Tibial nerve (tissue), 4 donors: ENCODE measurements around the gene LRRC28. TPM values are rescaled to one million over a fixed set of nuclear protein-coding genes. Genes with fewer than 3 reads are reported as not detected.

Experiments
- DNase-seq, 2 donors: peaks; one replicate each; pipeline ENCODE4 v3.0.0-alpha.2; 2019; ENCODE audit warnings: low spot score in 2 of 2
- H3K27ac ChIP-seq, 4 donors: fragments of 200-600 bp; sonication (generic) in 3 of 4; one replicate each; pipeline ENCODE4 v1.5.1; 2017 to 2019; ENCODE audit warnings: mild to moderate bottlenecking in 1 of 4
- H3K27me3 ChIP-seq, 2 donors: fragments of 200-600 bp; sonication (generic) in 1 of 2; one replicate each; pipeline versions ENCODE4 v1.5.1 to v1.6.0; 2017 to 2019
- H3K36me3 ChIP-seq, 3 donors: fragments of 200-600 bp; sonication (generic); one replicate each; pipeline ENCODE4 v1.5.1; 2018 to 2019
- H3K4me1 ChIP-seq, 4 donors: fragments of 200-600 bp; sonication (generic) in 3 of 4; one replicate each; pipeline ENCODE4 v1.5.1; 2017 to 2019
- H3K4me3 ChIP-seq, 4 donors: fragments of 200-600 bp; sonication (generic) in 3 of 4; one replicate each; pipeline ENCODE4 v1.5.1; 2017 to 2019; ENCODE audit warnings: mild to moderate bottlenecking in 1 of 4, moderate library complexity in 1 of 4
- H3K9me3 ChIP-seq, 4 donors: fragments of 200-600 bp; sonication (generic) in 3 of 4; one replicate each; pipeline ENCODE4 v1.5.1; 2017 to 2019
- CTCF ChIP-seq, 5 experiments: fragments of 200-600 bp in 3 of 5; fragments of 450-650 bp in 2 of 5; sonication (generic) in 3 of 5; IDR thresholded peaks; one replicate each; pipeline ENCODE4 v1.5.1; 2016 to 2019; ENCODE audit warnings: antibody characterized with exemption in 5 of 5, mild to moderate bottlenecking in 3 of 5, moderate library complexity in 2 of 5
- EP300 ChIP-seq, 2 donors: sonication (generic); formaldehyde crosslinking; IDR thresholded peaks; one replicate each; pipeline ENCODE4 v1.6.1; 2017; ENCODE audit warnings: antibody characterized with exemption in 2 of 2, mild to moderate bottlenecking in 1 of 2
- POLR2A ChIP-seq, 2 donors: fragments of 450-650 bp; IDR thresholded peaks; one replicate each; pipeline ENCODE4 v1.6.1; 2017; ENCODE audit warnings: antibody characterized with exemption in 2 of 2, mild to moderate bottlenecking in 2 of 2, moderate library complexity in 2 of 2
- WGBS, 2 donors: methylation state at CpG; one replicate each; pipeline ENCODE4 v1.1.5; 2018; 5-methylcytosine and 5-hydroxymethylcytosine counted together
- total RNA-seq, 4 donors: library from RNA; depleted of rRNA; stranded (reverse); fragments of >200 nt; gene quantifications; one replicate each; pipeline ENCODE4 v1.1.0, GENCODE V29; 2016

Gene LRRC28
- total RNA-seq, 4 donors from 2014 or later, result 21.6 to 73.4 (median 33.5) TPM

DNA sequence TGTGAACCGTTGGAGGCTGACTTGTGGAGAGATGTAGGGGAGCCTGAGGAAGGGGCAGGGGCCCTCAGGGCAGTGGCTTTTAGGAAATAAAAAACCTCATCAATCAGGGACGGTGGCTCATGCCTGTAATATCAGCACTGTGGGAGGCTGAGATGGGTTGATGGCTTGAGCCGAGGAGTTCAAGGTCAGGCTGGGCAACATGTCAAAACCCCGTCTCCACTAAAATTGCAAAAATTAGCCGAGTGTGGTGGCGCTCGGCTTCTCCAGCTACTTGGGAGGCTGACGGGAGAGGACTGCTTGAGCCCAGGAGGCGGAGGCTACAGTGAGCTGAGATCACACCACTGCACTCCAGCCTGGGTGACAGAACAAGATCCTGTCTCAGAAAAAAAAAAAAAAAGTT lies 9.5 kb upstream of the LRRC28 start:
- Histone ChIP-seq H3K27ac (no peak overlapping the region), H3K27me3 (no peaks in the 10 kb centered on the region), H3K9me3 (no peaks in the 10 kb centered on the region), H3K4me3 (no peak overlapping the region), H3K4me1 (peaks cover 0 to 10% (median 3%) of the 10 kb centered on the region in 4 donors), H3K36me3 (peaks cover 0 to 26% (median 0%) of the 10 kb centered on the region in 3 donors)
- no peak for TF ChIP-seq EP300 (IDR thresholded peaks at IDR 0.05)
- TF ChIP-seq POLR2A (IDR thresholded peaks at IDR 0.05), result no peak
- TF ChIP-seq CTCF (IDR thresholded peaks at IDR 0.05), result no peak
- 86 to 87% methylated on average over 9 of the region's 9 CpGs for WGBS, 2 donors
- no peak for DNase-seq

GRCh38 chr15:99244306-99244705 lies 7.0 kb upstream of the LRRC28 start:
- no peak overlapping the region for H3K27ac ChIP-seq
- 91 to 92% methylated on average over 4 of the region's 4 CpGs for WGBS, 2 donors
- H3K4me3 ChIP-seq, result no peak overlapping the region
- H3K27me3 ChIP-seq, result no peaks in the 10 kb centered on the region
- TF ChIP-seq CTCF (IDR thresholded peaks at IDR 0.05) (no peak), POLR2A (IDR thresholded peaks at IDR 0.05) (no peak), EP300 (IDR thresholded peaks at IDR 0.05) (no peak)
- no peak for DNase-seq
- H3K36me3 ChIP-seq, result peaks cover 0 to 11% (median 0%) of the 10 kb centered on the region in 3 donors
- peaks cover 0 to 31% (median 3%) of the 10 kb centered on the region in 4 donors for H3K4me1 ChIP-seq
- H3K9me3 ChIP-seq, result no peaks in the 10 kb centered on the region

DNA sequence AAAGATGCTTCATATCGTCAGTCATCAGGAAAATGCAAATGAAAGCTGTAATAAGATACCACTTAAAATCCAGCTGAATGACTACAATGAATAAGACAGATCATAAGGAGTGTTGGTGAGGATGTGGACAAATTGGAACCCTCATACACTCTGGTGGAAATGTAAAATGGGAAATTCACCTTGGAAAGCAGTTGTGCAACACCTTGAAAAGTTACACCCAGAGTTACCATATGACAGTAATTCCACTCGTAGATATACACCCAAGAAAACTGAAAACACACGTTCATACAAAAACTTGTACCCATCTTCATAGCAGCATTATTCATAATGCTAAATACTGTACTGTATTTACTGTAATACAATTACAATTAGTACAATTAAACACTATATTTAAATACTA lies 4.2 kb upstream of the LRRC28 start:
- DNase-seq, result no peak
- Histone ChIP-seq H3K4me1 (peaks cover 0 to 33% (median 6%) of the 10 kb centered on the region in 4 donors), H3K9me3 (no peaks in the 10 kb centered on the region), H3K4me3 (no peak overlapping the region), H3K27ac (no peak overlapping the region), H3K36me3 (peaks cover 0 to 5% (median 0%) of the 10 kb centered on the region in 3 donors), H3K27me3 (no peaks in the 10 kb centered on the region)
- no peak for TF ChIP-seq CTCF (IDR thresholded peaks at IDR 0.05)
- TF ChIP-seq EP300 (IDR thresholded peaks at IDR 0.05), result no peak
- TF ChIP-seq POLR2A (IDR thresholded peaks at IDR 0.05), result no peak
- 54 to 64% methylated on average over 3 of the region's 3 CpGs for WGBS, 2 donors

- peak overlapping the region in 2 of 4 donors; percentile 84 to 94 for H3K4me3 ChIP-seq
- TF ChIP-seq POLR2A (IDR thresholded peaks at IDR 0.05) (no peak), EP300 (IDR thresholded peaks at IDR 0.05) (no peak), CTCF (IDR thresholded peaks at IDR 0.05) (no peak)
- no peaks in the 10 kb centered on the region for H3K27me3 ChIP-seq
- H3K27ac ChIP-seq, result peak overlapping the region in 1 of 4 donors; percentile 94
- peaks cover 0 to 5% (median 0%) of the 10 kb centered on the region in 3 donors for H3K36me3 ChIP-seq
- peaks cover 0 to 43% (median 13%) of the 10 kb centered on the region in 4 donors for H3K4me1 ChIP-seq
- no peak for DNase-seq
- 74 to 75% methylated on average over 7 of the region's 7 CpGs for WGBS, 2 donors
- H3K9me3 ChIP-seq, result no peaks in the 10 kb centered on the region
Observed at GRCh38 chr15:99248000-99248715, 3.1 kb upstream of the LRRC28 start.

DNA sequence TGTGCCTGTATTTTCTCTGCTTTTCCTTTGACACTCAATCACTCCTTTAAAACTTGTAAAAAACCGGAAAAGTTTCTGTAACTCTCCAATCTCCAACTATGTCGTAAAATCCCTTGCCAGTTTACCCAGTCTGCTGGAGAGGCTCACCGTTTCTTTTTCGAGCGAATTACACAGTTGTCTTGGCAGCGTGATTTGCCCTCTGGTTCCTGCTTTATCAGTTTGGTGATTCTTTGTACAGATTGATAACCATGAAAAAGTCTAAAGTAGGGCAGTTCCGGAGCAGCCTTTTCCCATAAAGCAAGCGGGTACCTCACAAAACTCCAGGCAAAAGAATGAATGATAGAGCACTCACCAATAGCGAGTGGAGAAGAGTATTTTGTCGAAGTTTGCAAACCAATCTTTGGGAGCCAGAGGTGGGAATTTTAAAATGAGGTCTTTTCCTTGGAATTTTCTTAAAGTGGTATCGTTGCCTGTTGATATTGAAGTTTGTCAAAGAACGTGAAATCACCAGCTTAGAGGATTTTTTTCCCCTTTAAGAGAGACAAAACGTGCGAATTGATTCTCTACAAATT lies 1.9 kb upstream of the LRRC28 start, which contains the start of gene TTC23:
TTC23 (minus strand) TSS at position 312 of the 572 bp plus-strand sequence. CDS start 20,869 bp downstream, outside the sequence.
- Histone ChIP-seq H3K9me3 (no peaks in the 10 kb centered on the region), H3K27me3 (no peaks in the 10 kb centered on the region), H3K36me3 (peaks cover 0 to 5% (median 0%) of the 10 kb centered on the region in 3 donors), H3K4me3 (peak within 1 kb of the TSS; percentile 44 to 95 (median 89)), H3K4me1 (peaks cover 0 to 44% (median 12%) of the 10 kb centered on the region in 4 donors), H3K27ac (peak within 1 kb of the TSS; percentile 82 to 95 (median 88))
- TF ChIP-seq CTCF (IDR thresholded peaks at IDR 0.05), result no peak
- TF ChIP-seq POLR2A (IDR thresholded peaks at IDR 0.05), result peak in 1 of 2 donors; percentile 64
- TF ChIP-seq EP300 (IDR thresholded peaks at IDR 0.05), result peak in 1 of 2 donors; percentile 80
- peak in 1 of 2 donors; percentile 50 for DNase-seq
- WGBS, 2 donors, result 3% methylated on average over 14 of the region's 14 CpGs
